ENCODE data around the gene GADD45B.

- no peak for TF ChIP-seq POLR2AphosphoS5 (IDR thresholded peaks at IDR 0.05; ENCODE audit: low read depth, low read length)
- TF ChIP-seq CTCF (IDR thresholded peaks at IDR 0.05): no peak
- no peak for TF ChIP-seq REST (IDR thresholded peaks at IDR 0.05; ENCODE audit: insufficient read depth in 1 of 2, low read depth in 2 of 2, low read length in 1 of 2)
These were observed 31.2 kb downstream of the GADD45B start for GRCh38 chr19:2507109-2507508.

Data from Panc1 (cell line).